MM.1S (cell line): ENCODE results near the gene SMAD4.
A peak's percentile ranks its signal among the peaks of the same experiment; 100 is the strongest.

Experiments used
- DNase-seq: peaks from one replicate; pipeline ENCODE4 v3.0.0-alpha.2; 2015
- H2AFZ ChIP-seq: fragments of 300-600 bp; sonication (generic); 2 replicates; pipeline ENCODE4 v1.6.0; 2016; ENCODE audit warnings: antibody characterized with exemption, low read length
- H3F3A ChIP-seq: fragments of 300-600 bp; sonication (generic); 2 replicates; pipeline ENCODE4 v1.6.1; 2016; ENCODE audit warnings: mild to moderate bottlenecking, antibody characterized with exemption, low read length, moderate library complexity, mixed read lengths; ENCODE audit not compliant: insufficient read depth
- H3K27ac ChIP-seq: fragments of 300-600 bp; sonication (generic); 2 replicates; pipeline ENCODE4 v1.5.1; 2016; ENCODE audit warnings: mild to moderate bottlenecking, low read length
- H3K27me3 ChIP-seq: fragments of 300-600 bp; sonication (generic); replicated peaks from 2 replicates; pipeline ENCODE4 v1.6.0; 2016; ENCODE audit warnings: low read length; ENCODE audit not compliant: insufficient read depth
- H3K36me3 ChIP-seq: fragments of 300-600 bp; sonication (generic); replicated peaks from 2 replicates; pipeline ENCODE4 v1.6.1; 2016; ENCODE audit warnings: mild to moderate bottlenecking, low read length, mixed read lengths; ENCODE audit not compliant: insufficient read depth
- H3K4me1 ChIP-seq: fragments of 300-600 bp; sonication (generic); 2 replicates; pipeline ENCODE4 v1.6.1; 2016; ENCODE audit warnings: low read length, mixed read lengths
- H3K4me2 ChIP-seq: fragments of 300-600 bp; sonication (generic); 2 replicates; pipeline ENCODE4 v1.6.0; 2016; ENCODE audit warnings: low read depth, low read length
- H3K4me3 ChIP-seq: fragments of 300-600 bp; sonication (generic); 2 replicates; pipeline ENCODE4 v1.5.1; 2016; ENCODE audit warnings: low read length, mixed read lengths
- H3K79me2 ChIP-seq: fragments of 300-600 bp; sonication (generic); 2 replicates; pipeline ENCODE4 v1.6.1; 2016; ENCODE audit warnings: mixed run types, low read length, mixed read lengths
- H3K9ac ChIP-seq: fragments of 300-600 bp; sonication (generic); 2 replicates; pipeline ENCODE4 v1.6.1; 2016; ENCODE audit warnings: low read length, mixed read lengths
- H3K9me2 ChIP-seq: fragments of 300-600 bp; sonication (generic); replicated peaks from 2 replicates; pipeline ENCODE4 v1.6.1; 2016; ENCODE audit warnings: mild to moderate bottlenecking, low read length, mixed read lengths; ENCODE audit not compliant: insufficient read depth
- H3K9me3 ChIP-seq: fragments of 300-600 bp; sonication (generic); replicated peaks from 2 replicates; pipeline ENCODE4 v1.6.1; 2016; ENCODE audit warnings: mild to moderate bottlenecking, low read length, mixed read lengths; ENCODE audit not compliant: insufficient read depth
- H4K20me1 ChIP-seq: fragments of 300-600 bp; sonication (generic); 2 replicates; pipeline ENCODE4 v1.6.1; 2016; ENCODE audit warnings: mild to moderate bottlenecking, low read length, moderate library complexity, mixed read lengths; ENCODE audit not compliant: insufficient read depth
- EZH2 ChIP-seq: fragments of 300-600 bp; sonication (generic); optimal IDR thresholded peaks from 2 replicates; pipeline ENCODE3; 2017; ENCODE audit warnings: low read depth, mild to moderate bottlenecking, antibody characterized with exemption, low read length, mixed read lengths
- EZH2phosphoT487 ChIP-seq: fragments of 300-600 bp; sonication (generic); IDR thresholded peaks from 2 replicates; pipeline ENCODE4 v1.6.1; 2018; ENCODE audit warnings: antibody characterized with exemption, low read length
- TF ChIP-seq, protein P1 (sequence below): fragments of 300-600 bp; sonication (generic); IDR thresholded peaks from 2 replicates; pipeline ENCODE4 v1.5.1; 2016; ENCODE audit warnings: antibody characterized with exemption, low read length, mixed read lengths

Gene SMAD4

DNA sequence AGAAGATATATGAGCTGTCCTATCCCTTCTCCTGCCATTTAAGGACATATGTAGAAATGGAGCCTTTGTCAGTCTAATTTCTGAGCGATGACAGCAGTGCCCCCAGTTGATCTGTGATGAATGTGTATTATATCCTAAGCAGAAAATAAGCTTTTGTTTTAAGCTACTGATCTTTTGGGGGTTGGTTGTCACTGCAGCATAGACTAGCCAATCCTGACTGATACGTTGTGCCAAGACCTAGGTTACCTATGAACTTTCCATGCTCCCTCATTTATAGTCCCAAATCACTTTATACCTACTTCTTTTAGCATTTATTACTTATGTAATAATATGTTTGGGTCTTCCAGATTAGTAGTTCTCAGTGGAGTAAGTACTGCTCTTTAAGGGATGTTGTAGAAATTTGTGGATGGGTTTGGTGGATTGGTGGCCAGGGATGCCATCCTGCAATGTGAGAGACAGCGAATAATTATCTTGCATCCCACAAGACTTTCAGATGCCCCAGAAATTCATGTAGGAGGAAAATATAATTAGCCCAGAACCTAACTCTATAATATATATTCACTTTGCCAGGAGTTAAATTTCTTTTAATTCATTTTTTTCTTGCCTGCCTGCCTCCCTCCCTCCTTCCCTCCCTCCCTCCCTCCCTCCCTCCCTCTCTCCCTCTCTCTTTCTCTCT, 11.8 kb downstream of the SMAD4 start:
- Histone ChIP-seq H3K79me2 (peaks cover 96% of the 10 kb centered on the region), H3K36me3 (no peaks in the 10 kb centered on the region), H3K4me1 (peaks cover 7% of the 10 kb centered on the region; the same call in 1 of the 2 replicates)

DNA sequence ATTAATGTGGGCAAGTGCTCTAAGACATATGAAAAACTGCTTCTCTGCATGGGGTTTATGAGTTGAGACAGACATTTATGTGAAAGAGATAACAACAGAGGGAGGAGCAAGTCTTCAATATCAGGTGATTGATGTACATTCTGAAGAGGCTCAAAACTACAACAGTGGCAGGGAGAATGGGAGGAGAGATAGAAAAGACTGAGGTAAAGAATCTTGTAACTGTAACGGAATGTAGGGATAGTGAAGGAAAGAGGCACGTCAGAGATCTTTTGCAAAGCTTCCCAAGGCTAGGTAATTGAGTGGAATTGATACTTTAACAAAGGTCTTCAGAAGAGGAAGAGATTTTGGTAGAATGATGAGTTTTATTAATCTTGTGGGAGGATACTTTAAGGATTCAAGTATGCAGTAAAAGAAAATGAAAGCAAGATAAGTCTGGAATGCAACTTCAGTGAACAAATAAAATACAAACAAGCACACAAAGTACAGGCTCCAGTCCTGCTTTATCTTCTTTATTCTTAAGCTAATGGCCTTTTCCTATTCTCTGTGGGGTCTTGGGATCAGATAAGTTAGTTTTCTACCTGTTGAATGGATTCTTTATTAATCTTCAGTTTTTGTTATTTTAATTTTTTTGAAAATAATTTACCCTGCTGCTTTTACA, 15.0 kb downstream of the SMAD4 start:
- H4K20me1 ChIP-seq: peaks cover 24% of the 10 kb centered on the region
- no peak for TF ChIP-seq EZH2phosphoT487
- no peaks in the 10 kb centered on the region for H3K9me2 ChIP-seq
- H3K79me2 ChIP-seq: peaks cover 93% of the 10 kb centered on the region
- no peak overlapping the region; the same call in 1 of the 2 replicates for H3K9ac ChIP-seq
- no peak overlapping the region for H3K27ac ChIP-seq
- no peaks in the 10 kb centered on the region for H3K9me3 ChIP-seq
- H3K4me2 ChIP-seq: peak overlapping the region; percentile 23; the same call in 1 of the 2 replicates
- peaks cover 7% of the 10 kb centered on the region; the same call in 1 of the 2 replicates for H3K4me1 ChIP-seq
- 0 out of 2 replicates have a peak, but pooled peaks cover 4% of the 10 kb centered on the region for H3K36me3 ChIP-seq
- no peaks in the 10 kb centered on the region for H3K27me3 ChIP-seq
- peak overlapping the region; percentile 5; the same call in 1 of the 2 replicates for H3K4me3 ChIP-seq
- H3F3A ChIP-seq: peaks cover 4% of the 10 kb centered on the region; the same call in 1 of the 2 replicates
- no peak overlapping the region for H2AFZ ChIP-seq
- no peak for DNase-seq

More for the DNA sequence above, 11.8 kb downstream of the SMAD4 start:
- H3K4me2 ChIP-seq: no peak overlapping the region
- DNase-seq: no peak
- no peaks in the 10 kb centered on the region for H3K27me3 ChIP-seq
- H3K9me2 ChIP-seq: no peaks in the 10 kb centered on the region
- H3K27ac ChIP-seq: no peak overlapping the region
- H3F3A ChIP-seq: peaks cover 4% of the 10 kb centered on the region; the same call in 1 of the 2 replicates
- H3K9ac ChIP-seq: no peak overlapping the region
- H3K9me3 ChIP-seq: no peaks in the 10 kb centered on the region
- H3K4me3 ChIP-seq: no peak overlapping the region
- no peak overlapping the region for H2AFZ ChIP-seq
- TF ChIP-seq, protein P1, sequence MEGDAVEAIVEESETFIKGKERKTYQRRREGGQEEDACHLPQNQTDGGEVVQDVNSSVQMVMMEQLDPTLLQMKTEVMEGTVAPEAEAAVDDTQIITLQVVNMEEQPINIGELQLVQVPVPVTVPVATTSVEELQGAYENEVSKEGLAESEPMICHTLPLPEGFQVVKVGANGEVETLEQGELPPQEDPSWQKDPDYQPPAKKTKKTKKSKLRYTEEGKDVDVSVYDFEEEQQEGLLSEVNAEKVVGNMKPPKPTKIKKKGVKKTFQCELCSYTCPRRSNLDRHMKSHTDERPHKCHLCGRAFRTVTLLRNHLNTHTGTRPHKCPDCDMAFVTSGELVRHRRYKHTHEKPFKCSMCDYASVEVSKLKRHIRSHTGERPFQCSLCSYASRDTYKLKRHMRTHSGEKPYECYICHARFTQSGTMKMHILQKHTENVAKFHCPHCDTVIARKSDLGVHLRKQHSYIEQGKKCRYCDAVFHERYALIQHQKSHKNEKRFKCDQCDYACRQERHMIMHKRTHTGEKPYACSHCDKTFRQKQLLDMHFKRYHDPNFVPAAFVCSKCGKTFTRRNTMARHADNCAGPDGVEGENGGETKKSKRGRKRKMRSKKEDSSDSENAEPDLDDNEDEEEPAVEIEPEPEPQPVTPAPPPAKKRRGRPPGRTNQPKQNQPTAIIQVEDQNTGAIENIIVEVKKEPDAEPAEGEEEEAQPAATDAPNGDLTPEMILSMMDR: no peak
- TF ChIP-seq EZH2 (no peak), EZH2phosphoT487 (no peak)
- H4K20me1 ChIP-seq: peaks cover 42% of the 10 kb centered on the region

DNA sequence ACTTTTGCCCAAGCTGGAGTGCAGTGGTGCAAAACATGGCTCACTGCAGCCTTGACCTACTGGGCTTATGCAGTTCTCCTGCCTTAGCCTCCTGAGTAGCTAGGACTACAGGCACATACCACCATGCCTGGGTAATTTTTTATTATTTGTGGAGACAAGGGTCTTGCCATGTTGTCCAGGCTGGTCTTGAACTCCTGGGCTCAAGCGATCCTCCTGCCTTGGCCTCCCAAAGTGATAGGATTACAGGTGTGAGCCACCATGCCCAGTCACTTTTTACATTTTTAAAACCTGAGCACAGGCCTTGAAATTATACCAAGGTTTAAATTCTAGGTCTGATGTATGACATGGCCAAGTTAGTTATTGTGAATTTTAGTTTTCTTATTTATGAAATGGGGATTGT, 18.2 kb downstream of the SMAD4 start:
- H3K4me1 ChIP-seq: peaks cover 14% of the 10 kb centered on the region; the same call in 1 of the 2 replicates
- H3K9me3 ChIP-seq: no peaks in the 10 kb centered on the region
- 0 out of 2 replicates have a peak, but pooled peaks cover 4% of the 10 kb centered on the region for H3K36me3 ChIP-seq
- H2AFZ ChIP-seq: no peak overlapping the region
- H3K4me3 ChIP-seq: no peak overlapping the region
- no peaks in the 10 kb centered on the region for H3K27me3 ChIP-seq
- no peak for DNase-seq
- no peaks in the 10 kb centered on the region for H3K9me2 ChIP-seq
- H3K4me2 ChIP-seq: no peak overlapping the region
- H3K79me2 ChIP-seq: peaks cover 78% of the 10 kb centered on the region
- no peak overlapping the region for H3K27ac ChIP-seq
- TF ChIP-seq, protein P1: no peak
- no peak for TF ChIP-seq EZH2phosphoT487
- no peak for TF ChIP-seq EZH2
- H3F3A ChIP-seq: peaks cover 4% of the 10 kb centered on the region; the same call in 1 of the 2 replicates
- no peak overlapping the region for H3K9ac ChIP-seq
- peaks cover 16% of the 10 kb centered on the region for H4K20me1 ChIP-seq
